ENCODE data around the gene DRAXIN.

DNA sequence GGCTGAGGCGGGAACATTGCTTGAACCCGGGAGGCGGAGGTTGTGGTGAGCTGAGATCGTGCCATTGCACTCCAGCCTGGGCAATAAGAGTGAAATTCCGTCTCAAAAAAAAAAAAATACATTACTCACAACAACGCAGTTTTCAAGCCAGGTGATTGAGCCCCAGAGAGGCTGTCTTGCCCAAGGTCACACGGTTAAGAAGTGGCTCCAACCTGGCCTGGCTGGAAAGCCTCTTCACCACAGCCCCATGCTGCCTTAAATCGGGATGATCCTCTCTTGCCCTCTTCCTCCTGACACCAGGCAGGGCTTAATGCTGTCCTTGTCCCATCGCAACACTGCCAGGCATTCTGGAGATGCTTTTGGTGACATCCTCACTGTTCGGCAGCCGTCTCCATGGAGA is 21.6 kb downstream of the DRAXIN start:
- no peak for TF ChIP-seq POLR2AphosphoS5 (IDR thresholded peaks at IDR 0.05)
- TF ChIP-seq CTCF (IDR thresholded peaks at IDR 0.05), result no peak
